Breast epithelium (tissue), 3 donors: ENCODE results near the gene ACP7.

Experiments used
- CTCF ChIP-seq, 3 donors: fragments of 450-650 bp; IDR thresholded peaks; one replicate each; pipeline ENCODE4 v1.5.1; 2016 to 2017; ENCODE audit warnings: antibody characterized with exemption in 3 of 3, mild to moderate bottlenecking in 3 of 3, moderate library complexity in 3 of 3
- POLR2AphosphoS5 ChIP-seq, 3 donors: sonication (generic); formaldehyde crosslinking; IDR thresholded peaks; one replicate each; pipeline ENCODE4 v1.6.1; 2017; ENCODE audit warnings: antibody characterized with exemption in 3 of 3

- no peak for TF ChIP-seq POLR2AphosphoS5 (IDR thresholded peaks at IDR 0.05)
- TF ChIP-seq CTCF (IDR thresholded peaks at IDR 0.05), result no peak
Measured at GRCh38 chr19:39074942-39075341, 9.2 kb upstream of the ACP7 start.
